HepG2 (cell line): ENCODE data around the gene COL18A1. TPM values are rescaled to one million over a fixed set of nuclear protein-coding genes. Genes with fewer than 3 reads are reported as not detected.
A peak's percentile ranks its signal among the peaks of the same experiment; 100 is the strongest.

Experiments used
- ATAC-seq: fragments of 200-7000 bp; cut with Tn5 transposase; 3 replicates; pipeline ENCODE4 v1.9.1; 2020; ENCODE audit warnings: mild to moderate bottlenecking, moderate library complexity
- BruUV-seq: library from RNA; stranded (reverse); fragments of 400-500 nt; replicated peaks from 2 replicates; lab custom pipeline; 2021; lab: Mats Ljungman, UMichigan
- CTCF ChIA-PET: fragments of 300-600 bp; formaldehyde crosslinking; extraction: SDS; loops from one replicate; lab custom pipeline; 2021; ENCODE audit warnings: low total read pairs, inconsistent platforms, low intra/inter-chr PET ratio; lab: Yijun Ruan, JAX
- POLR2A ChIA-PET: fragments of 350-600 bp; sonication (Branson Sonifier 250); formaldehyde crosslinking; loops from one replicate; lab custom pipeline; 2020; ENCODE audit warnings: antibody characterized with exemption, inconsistent platforms; lab: Yijun Ruan, JAX
- DNase-seq: peaks from one replicate; pipeline ENCODE4 v3.0.0-alpha.2; 2015; ENCODE audit warnings: low spot score
- FAIRE-seq: peaks from 3 replicates; lab custom pipeline; 2011; peaks lifted over from hg19 to GRCh38; lab: Jason Lieb, UNC
- H2AFZ ChIP-seq: one replicate; pipeline ENCODE4 v1.6.1; 2011; ENCODE audit warnings: low read length, inconsistent platforms
- H3K27ac ChIP-seq: fragments of 300-600 bp; 3 replicates; pipeline ENCODE4 v1.8.0; 2011; ENCODE audit warnings: mixed run types, mild to moderate bottlenecking, mixed read lengths, low read length, inconsistent platforms; ENCODE audit not compliant: insufficient read depth; ENCODE audit errors: extremely low read length
- H3K27me3 ChIP-seq, 2 experiments: fragments of 200-600 bp in 1 of 2; 2 replicates in 1 of 2; 3 replicates in 1 of 2; pipeline versions ENCODE4 v1.6.0 to v1.8.0; 2011; ENCODE audit warnings: low read length in 2 of 2, mild to moderate bottlenecking in 2 of 2, moderate library complexity in 2 of 2, inconsistent platforms in 1 of 2; ENCODE audit not compliant: insufficient read depth in 2 of 2, control insufficient read depth in 1 of 2
- H3K36me3 ChIP-seq, 2 experiments: fragments of 200-600 bp in 1 of 2; replicated peaks in 1 of 2; 2 replicates in 1 of 2; 3 replicates in 1 of 2; pipeline versions ENCODE4 v1.5.1 to v1.8.0; 2011; ENCODE audit warnings: low read length in 2 of 2, inconsistent platforms in 1 of 2; ENCODE audit not compliant: insufficient read depth in 2 of 2, control insufficient read depth in 1 of 2
- H3K4me1 ChIP-seq: 2 replicates; pipeline ENCODE4 v1.5.1; 2012; ENCODE audit warnings: low read length, inconsistent platforms; ENCODE audit not compliant: insufficient read depth
- H3K4me2 ChIP-seq: 2 replicates; pipeline ENCODE4 v1.6.0; 2011; ENCODE audit warnings: low read depth, low read length, inconsistent platforms
- H3K4me3 ChIP-seq, 3 experiments: fragments of 200-600 bp in 1 of 3; sonication (generic), shearing (Covaris generic) in 1 of 3; replicated peaks in 1 of 3; 2 replicates each; pipeline ENCODE4 v1.5.1; 2011 to 2016; ENCODE audit warnings: low read length in 3 of 3, inconsistent platforms in 2 of 3, low read depth in 2 of 3, mild to moderate bottlenecking in 2 of 3, control low read depth in 1 of 3, mixed read lengths in 1 of 3; ENCODE audit not compliant: insufficient read depth in 1 of 3
- H3K79me2 ChIP-seq: one replicate; pipeline ENCODE4 v1.6.1; 2011; ENCODE audit warnings: low read length, inconsistent platforms; ENCODE audit not compliant: insufficient read depth
- H3K9ac ChIP-seq: 2 replicates; pipeline ENCODE4 v1.6.0; 2011; ENCODE audit warnings: mild to moderate bottlenecking, low read depth, low read length, inconsistent platforms; ENCODE audit not compliant: insufficient read depth
- H3K9me3 ChIP-seq: 2 replicates; pipeline ENCODE4 v1.5.1; 2012; ENCODE audit warnings: mild to moderate bottlenecking, low read length
- H4K20me1 ChIP-seq: 2 replicates; pipeline ENCODE4 v1.6.0; 2011; ENCODE audit warnings: inconsistent platforms, mild to moderate bottlenecking, low read length, moderate library complexity; ENCODE audit not compliant: insufficient read depth
- UBTF ChIP-seq: sonication (generic); formaldehyde crosslinking; IDR thresholded peaks from 2 replicates; pipeline ENCODE4 v1.4.0; 2020; ENCODE audit warnings: mild to moderate bottlenecking, missing genetic modification reagents
- WGBS: methylation state at CpG from one replicate; pipeline ENCODE4 v1.1.6; 2017; ENCODE audit warnings: low lambda C conversion rate; 5-methylcytosine and 5-hydroxymethylcytosine counted together
- in situ Hi-C: cut with HindIII; loops from 2 replicates; pipeline ENCODE4 v1.10.0; 2017; ENCODE audit warnings: low pct_unique_long_range_greater_than_20kb; ENCODE audit not compliant: extremely low pct_ligation_motif_present
- intact Hi-C: fragments of 100-400 bp; cut with micrococcal nuclease; formaldehyde crosslinking; loops from one replicate; pipeline ENCODE4 v1.10.0; 2022; ENCODE audit not compliant: unreplicated experiment
- polyA plus RNA-seq, 8 experiments: library from polyadenylated mRNA; depleted of rRNA in 3 of 8; stranded (reverse) in 7 of 8; unstranded in 1 of 8; fragments of >200 nt; fragmentation: Illumina TruSeq in 4 of 8; extraction: Trizol in 4 of 8; gene quantifications; 2 replicates each; pipeline versions ENCODE4 v1.2.1 to v1.2.3, GENCODE V29; 2011 to 2016; ENCODE audit warnings: low read depth in 4 of 8, missing spikeins in 1 of 8, mixed read lengths in 1 of 8; ENCODE audit not compliant: insufficient read depth in 1 of 8
- total RNA-seq, 5 experiments: library from RNA; depleted of rRNA; stranded (reverse); fragments of >200 nt; fragmentation: Illumina TruSeq; extraction: Trizol; gene quantifications; 2 replicates each; pipeline ENCODE4 v1.2.3, GENCODE V29; 2016; ENCODE audit warnings: low read depth in 1 of 5
- TF ChIP-seq, protein P1 (sequence below): sonication (generic); formaldehyde crosslinking; IDR thresholded peaks from 2 replicates; pipeline ENCODE4 v1.4.0; 2020; ENCODE audit warnings: missing genetic modification reagents, borderline replicate concordance
- TF ChIP-seq, protein P2 (sequence below): sonication (generic); formaldehyde crosslinking; IDR thresholded peaks from 2 replicates; pipeline ENCODE4 v1.4.0; 2020; ENCODE audit warnings: missing genetic modification reagents

The COL18A1 gene
- total and polyA plus RNA-seq, 2 of the 13 experiments (the other 11 are each of a cell fraction or from before 2014, with no cell fraction given) = 79.0 to 102 TPM

DNA sequence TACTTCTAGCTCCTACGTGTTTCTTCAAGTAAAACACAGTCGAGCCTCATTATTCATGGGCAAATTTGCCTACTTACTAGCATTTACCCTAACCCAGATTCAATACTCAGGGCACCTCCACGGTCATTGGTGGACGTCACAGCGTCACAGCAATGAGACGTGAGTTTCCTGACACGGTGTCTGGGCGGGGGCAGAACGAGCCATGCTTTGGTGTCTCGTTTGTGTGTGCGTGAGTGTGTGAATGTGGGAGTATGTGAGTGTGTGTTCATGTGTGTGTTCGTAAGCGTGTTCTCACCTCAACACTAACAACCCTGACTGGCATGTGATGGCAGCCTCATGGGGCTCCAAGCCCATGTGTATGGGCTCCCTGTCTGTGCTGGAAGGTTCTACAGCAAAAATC, 17.5 kb upstream of the COL18A1 start:
- no TSS peak for BruUV-seq
- WGBS = 79% methylated on average over 13 of the region's 13 CpGs
- in situ Hi-C loops = no loop called here
- Histone ChIP-seq H3K27me3 (peaks cover 4 to 67% of the 10 kb centered on the region in 2 experiments), H3K36me3 (no peaks in the 10 kb centered on the region), H3K4me3 (no peak overlapping the region), H3K4me1 (peaks cover 56% of the 10 kb centered on the region), H3K4me2 (no peak overlapping the region), H3K79me2 (no peaks in the 10 kb centered on the region), H3K9me3 (no peaks in the 10 kb centered on the region), H3K9ac (no peak overlapping the region), H2AFZ (no peak overlapping the region), H3K27ac (no peak overlapping the region), H4K20me1 (no peaks in the 10 kb centered on the region)
- ATAC-seq (no peak), FAIRE-seq (no peak), DNase-seq (no peak)
- TF ChIP-seq UBTF = 0 out of 2 replicates have a peak, but pooled peaks have one; percentile 24
- TF ChIP-seq, protein P1, sequence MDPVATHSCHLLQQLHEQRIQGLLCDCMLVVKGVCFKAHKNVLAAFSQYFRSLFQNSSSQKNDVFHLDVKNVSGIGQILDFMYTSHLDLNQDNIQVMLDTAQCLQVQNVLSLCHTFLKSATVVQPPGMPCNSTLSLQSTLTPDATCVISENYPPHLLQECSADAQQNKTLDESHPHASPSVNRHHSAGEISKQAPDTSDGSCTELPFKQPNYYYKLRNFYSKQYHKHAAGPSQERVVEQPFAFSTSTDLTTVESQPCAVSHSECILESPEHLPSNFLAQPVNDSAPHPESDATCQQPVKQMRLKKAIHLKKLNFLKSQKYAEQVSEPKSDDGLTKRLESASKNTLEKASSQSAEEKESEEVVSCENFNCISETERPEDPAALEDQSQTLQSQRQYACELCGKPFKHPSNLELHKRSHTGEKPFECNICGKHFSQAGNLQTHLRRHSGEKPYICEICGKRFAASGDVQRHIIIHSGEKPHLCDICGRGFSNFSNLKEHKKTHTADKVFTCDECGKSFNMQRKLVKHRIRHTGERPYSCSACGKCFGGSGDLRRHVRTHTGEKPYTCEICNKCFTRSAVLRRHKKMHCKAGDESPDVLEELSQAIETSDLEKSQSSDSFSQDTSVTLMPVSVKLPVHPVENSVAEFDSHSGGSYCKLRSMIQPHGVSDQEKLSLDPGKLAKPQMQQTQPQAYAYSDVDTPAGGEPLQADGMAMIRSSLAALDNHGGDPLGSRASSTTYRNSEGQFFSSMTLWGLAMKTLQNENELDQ = no peak
- TF ChIP-seq, protein P2, sequence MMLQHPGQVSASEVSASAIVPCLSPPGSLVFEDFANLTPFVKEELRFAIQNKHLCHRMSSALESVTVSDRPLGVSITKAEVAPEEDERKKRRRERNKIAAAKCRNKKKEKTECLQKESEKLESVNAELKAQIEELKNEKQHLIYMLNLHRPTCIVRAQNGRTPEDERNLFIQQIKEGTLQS (CRISPR knock-in tag) = no peak
- intact Hi-C loops = no loop called here
- CTCF ChIA-PET = interaction anchor here (1.6 kb wide), 1 partner anchor 52 kb away, joined by 4 read pairs; no protein-coding TSS in a partner anchor
- POLR2A ChIA-PET = interaction anchor here (1.1 to 1.7 kb wide), 2 partner anchors 21 to 36 kb away, joined by 3 read pairs; no protein-coding TSS in a partner anchor
